ENCODE data around the gene ALX4.

- TF ChIP-seq CTCF (IDR thresholded peaks at IDR 0.05; ENCODE audit: low read depth, low read length), result no peak
- TF ChIP-seq EZH2phosphoT487 (IDR thresholded peaks at IDR 0.05; ENCODE audit: low read depth), result no peak
Observed at GRCh38 chr11:44344423-44344820, 34.5 kb upstream of the ALX4 start.
